Thyroid gland (tissue), 4 donors: ENCODE measurements around the gene GALNT1.

Experiments used
- POLR2A ChIP-seq, 2 donors: fragments of 450-650 bp; IDR thresholded peaks; one replicate each; pipeline ENCODE4 v1.6.1; 2017; ENCODE audit warnings: antibody characterized with exemption in 2 of 2, mild to moderate bottlenecking in 2 of 2, moderate library complexity in 1 of 2
- TF ChIP-seq, protein P1 (sequence below), 6 experiments: fragments of 200-600 bp in 3 of 6; fragments of 450-650 bp in 3 of 6; sonication (generic) in 3 of 6; IDR thresholded peaks; one replicate each; pipeline ENCODE4 v1.5.1; 2016 to 2019; ENCODE audit warnings: antibody characterized with exemption in 6 of 6, mild to moderate bottlenecking in 2 of 6, inconsistent platforms in 1 of 6, moderate library complexity in 1 of 6

DNA sequence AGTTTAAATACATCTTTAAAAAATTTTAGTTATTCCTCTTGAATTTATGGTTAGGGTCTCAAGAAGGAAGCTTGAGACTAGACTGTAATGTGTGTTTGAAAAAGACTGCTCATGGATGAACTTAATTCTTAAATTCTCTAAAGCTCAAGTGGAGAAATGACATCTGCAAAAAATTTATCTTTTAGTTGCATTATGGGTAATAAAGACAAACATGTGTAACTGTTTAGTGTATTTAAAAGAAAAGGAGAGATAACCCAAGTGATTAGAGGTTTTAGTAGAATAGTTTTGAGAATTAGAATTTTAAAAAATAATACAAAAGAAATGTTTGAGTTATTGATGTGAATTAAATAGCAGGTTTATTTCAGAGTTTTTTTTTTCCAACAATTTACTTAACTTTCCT lies 36.7 kb downstream of the GALNT1 start:
- TF ChIP-seq, protein P1, sequence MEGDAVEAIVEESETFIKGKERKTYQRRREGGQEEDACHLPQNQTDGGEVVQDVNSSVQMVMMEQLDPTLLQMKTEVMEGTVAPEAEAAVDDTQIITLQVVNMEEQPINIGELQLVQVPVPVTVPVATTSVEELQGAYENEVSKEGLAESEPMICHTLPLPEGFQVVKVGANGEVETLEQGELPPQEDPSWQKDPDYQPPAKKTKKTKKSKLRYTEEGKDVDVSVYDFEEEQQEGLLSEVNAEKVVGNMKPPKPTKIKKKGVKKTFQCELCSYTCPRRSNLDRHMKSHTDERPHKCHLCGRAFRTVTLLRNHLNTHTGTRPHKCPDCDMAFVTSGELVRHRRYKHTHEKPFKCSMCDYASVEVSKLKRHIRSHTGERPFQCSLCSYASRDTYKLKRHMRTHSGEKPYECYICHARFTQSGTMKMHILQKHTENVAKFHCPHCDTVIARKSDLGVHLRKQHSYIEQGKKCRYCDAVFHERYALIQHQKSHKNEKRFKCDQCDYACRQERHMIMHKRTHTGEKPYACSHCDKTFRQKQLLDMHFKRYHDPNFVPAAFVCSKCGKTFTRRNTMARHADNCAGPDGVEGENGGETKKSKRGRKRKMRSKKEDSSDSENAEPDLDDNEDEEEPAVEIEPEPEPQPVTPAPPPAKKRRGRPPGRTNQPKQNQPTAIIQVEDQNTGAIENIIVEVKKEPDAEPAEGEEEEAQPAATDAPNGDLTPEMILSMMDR (IDR thresholded peaks at IDR 0.05) = no peak
- TF ChIP-seq POLR2A (IDR thresholded peaks at IDR 0.05) = no peak
